K562 (cell line): Measurements from ENCODE around the gene BCAS2. TPM values are rescaled to one million over a fixed set of nuclear protein-coding genes. Genes with fewer than 3 reads are reported as not detected.
A peak's percentile ranks its signal among the peaks of the same experiment; 100 is the strongest.

Experiments used
- CHD2 ChIP-seq: IDR thresholded peaks from 2 replicates; pipeline ENCODE4 v1.6.1; 2011; ENCODE audit warnings: low read depth, low read length
- CSDE1 ChIP-seq, 2 experiments: fragments of 450-650 bp; IDR thresholded peaks; 2 replicates each; pipeline ENCODE4 v1.6.1; 2016; ENCODE audit warnings: mild to moderate bottlenecking in 1 of 2
- JUN ChIP-seq, 2 experiments: sonication (generic) in 1 of 2; formaldehyde crosslinking in 1 of 2; IDR thresholded peaks; 2 replicates each; pipeline versions ENCODE4 v1.6.1 to v1.8.0; 2012 to 2022; ENCODE audit warnings: borderline replicate concordance in 2 of 2, mild to moderate bottlenecking in 2 of 2, improper control_type of control experiment in 1 of 2, low read depth in 1 of 2, low read length in 1 of 2, missing genetic modification reagents in 1 of 2
- MAFF ChIP-seq: IDR thresholded peaks from 2 replicates; pipeline ENCODE4 v1.6.1; 2012; ENCODE audit warnings: low read length, improper control_type of control experiment
- NFIC ChIP-seq: fragments of 450-650 bp; IDR thresholded peaks from 2 replicates; pipeline ENCODE4 v1.6.1; 2017; ENCODE audit warnings: mild to moderate bottlenecking, inconsistent platforms
- REST ChIP-seq, 2 experiments: fragments of 450-650 bp; formaldehyde crosslinking in 1 of 2; IDR thresholded peaks; 2 replicates each; pipeline versions ENCODE4 v1.4.0 to v1.6.1; 2014 to 2020; ENCODE audit warnings: mild to moderate bottlenecking in 2 of 2, borderline replicate concordance in 1 of 2, low read depth in 1 of 2
- SMAD4 ChIP-seq: fragments of 250-450 bp; sonication (Bioruptor Pico); conservative IDR thresholded peaks from 2 replicates; pipeline ENCODE4 v1.8.0; 2021; ENCODE audit warnings: inconsistent platforms, mild to moderate bottlenecking, moderate library complexity
- XRCC3 ChIP-seq: fragments of 450-650 bp; IDR thresholded peaks from 2 replicates; pipeline ENCODE4 v1.6.1; 2017; ENCODE audit warnings: mild to moderate bottlenecking, moderate library complexity
- YBX1 ChIP-seq: fragments of 450-650 bp; IDR thresholded peaks from 2 replicates; pipeline ENCODE4 v1.7.1; 2016; ENCODE audit warnings: mild to moderate bottlenecking
- ZBTB8A ChIP-seq: fragments of 450-650 bp; IDR thresholded peaks from 2 replicates; pipeline ENCODE4 v1.6.1; 2018; ENCODE audit warnings: mild to moderate bottlenecking, moderate library complexity; ENCODE audit not compliant: partially characterized antibody
- ZFP30 ChIP-seq: fragments of 250-450 bp; sonication (Bioruptor Pico); IDR thresholded peaks from 2 replicates; pipeline ENCODE4 v1.8.0; 2022; ENCODE audit warnings: moderate library complexity, mild to moderate bottlenecking, inconsistent platforms, borderline replicate concordance
- ZKSCAN1 ChIP-seq: fragments of 150-350 bp; IDR thresholded peaks from 2 replicates; pipeline ENCODE4 v1.6.1; 2016; ENCODE audit warnings: low read depth, low read length
- ZNF23 ChIP-seq: fragments of 250-450 bp; sonication (Bioruptor Pico); IDR thresholded peaks from 2 replicates; pipeline ENCODE4 v1.4.0; 2020; ENCODE audit warnings: mild to moderate bottlenecking
- ZNF277 ChIP-seq: fragments of 250-450 bp; sonication (Bioruptor Pico); IDR thresholded peaks from 2 replicates; pipeline ENCODE4 v1.8.0; 2022; ENCODE audit warnings: inconsistent platforms, mild to moderate bottlenecking, moderate library complexity, borderline replicate concordance
- ZNF431 ChIP-seq: sonication (generic); formaldehyde crosslinking; IDR thresholded peaks from 2 replicates; pipeline ENCODE4 v1.8.0; 2022; ENCODE audit warnings: mild to moderate bottlenecking, missing genetic modification reagents
- polyA plus RNA-seq, 8 experiments: library from polyadenylated mRNA; depleted of rRNA in 4 of 8; stranded (reverse) in 5 of 8; unstranded in 3 of 8; fragments of >200 nt; fragmentation: Nextera tagmentation in 2 of 8; fragmentation: Illumina TruSeq in 1 of 8; extraction: Ambion mirVana in 2 of 8; extraction: Trizol in 1 of 8; gene quantifications; 2 replicates each; pipeline versions ENCODE4 v1.2.1 to v1.2.3, GENCODE V29; 2011 to 2014; ENCODE audit warnings: inconsistent platforms in 1 of 8, missing spikeins in 1 of 8
- total RNA-seq, 7 experiments: library from RNA; depleted of rRNA in 6 of 7; stranded (reverse); fragments of >200 nt in 6 of 7; fragmentation: Illumina TruSeq in 2 of 7; extraction: Trizol in 2 of 7; gene quantifications; 2 replicates each; pipeline versions ENCODE4 v1.2.1 to v1.2.3, GENCODE V29; 2011 to 2021; ENCODE audit warnings: low replicate concordance in 1 of 7

The BCAS2 gene
- total and polyA plus RNA-seq, 9 of the 15 experiments (the other 6 are each of a cell fraction or from before 2014, with no cell fraction given): 59.3 to 183 (median 81.1) TPM

GRCh38 chr1:114581335-114582287, at the start of gene BCAS2 (continued):
- no peak for TF ChIP-seq ZNF277 (CRISPR knock-in tag)
- peak; percentile 84 for TF ChIP-seq JUN (IDR thresholded peaks at IDR 0.05; ENCODE audit: borderline replicate concordance, low read depth, low read length)
- no peak; the same call in 1 of the 2 replicates for TF ChIP-seq JUN (CRISPR knock-in tag; IDR thresholded peaks at IDR 0.05; ENCODE audit: borderline replicate concordance)
- no peak for TF ChIP-seq ZBTB8A
- TF ChIP-seq ZNF431 (CRISPR knock-in tag): 0 out of 2 replicates have a peak, but pooled peaks have one; percentile 39
- no peak for TF ChIP-seq ZNF23 (CRISPR knock-in tag)
- no peak; the same call in 1 of the 2 replicates for TF ChIP-seq NFIC
- TF ChIP-seq XRCC3: no peak
- TF ChIP-seq YBX1: no peak
- TF ChIP-seq REST (IDR thresholded peaks at IDR 0.05; ENCODE audit: borderline replicate concordance): no peak
- TF ChIP-seq REST (CRISPR knock-in tag; IDR thresholded peaks at IDR 0.05; ENCODE audit: low read depth): 0 out of 2 replicates have a peak, but pooled peaks have one; percentile 8
- TF ChIP-seq CHD2: no peak
- peak; percentile 44; the same call in 1 of the 2 replicates for TF ChIP-seq MAFF
- TF ChIP-seq ZFP30: no peak
- TF ChIP-seq SMAD4 (CRISPR knock-in tag): peak; percentile 54; the same call in 1 of the 2 replicates
- peak; percentile 67 for TF ChIP-seq ZKSCAN1
- TF ChIP-seq CSDE1 (IDR thresholded peaks at IDR 0.05): peak in 1 of 2 experiments; percentile 73; a peak in 1 of 4 replicates
